ENCODE measurements around the gene CPEB1. TPM values are rescaled to one million over a fixed set of nuclear protein-coding genes. Genes with fewer than 3 reads are reported as not detected.
"Not testable (repeated sequence)": the region's sequence is repeated elsewhere in the genome, so short reads cannot be mapped to it uniquely, and the experiment has no call there.

CPEB1 gene
- total RNA-seq, 1 donor from 2014 or later: 0.72 TPM

GRCh38 chr15:82505842-82506241 lies 141.3 kb downstream of the CPEB1 start:
- not testable (repeated sequence) for H3K4me1 Mint-ChIP-seq; DNase-seq (ENCODE audit: low read depth, low spot score); H3K27ac Mint-ChIP-seq (ENCODE audit: unreplicated experiment); H3K9me3 Mint-ChIP-seq; H3K27me3 Mint-ChIP-seq (ENCODE audit: low read depth); H3K4me3 Mint-ChIP-seq; H3K36me3 Mint-ChIP-seq (ENCODE audit: low read depth)

GRCh38 chr15:82504074-82504473 lies 143.1 kb downstream of the CPEB1 start:
- H3K9me3 Mint-ChIP-seq; H3K27me3 Mint-ChIP-seq (ENCODE audit: low read depth); DNase-seq (ENCODE audit: low read depth, low spot score); H3K36me3 Mint-ChIP-seq (ENCODE audit: low read depth); H3K4me1 Mint-ChIP-seq; H3K4me3 Mint-ChIP-seq; H3K27ac Mint-ChIP-seq (ENCODE audit: unreplicated experiment): not testable (repeated sequence)

GRCh38 chr15:82502700-82503339 lies 144.3 kb downstream of the CPEB1 start:
- H3K4me3 Mint-ChIP-seq; H3K9me3 Mint-ChIP-seq; H3K4me1 Mint-ChIP-seq; DNase-seq (ENCODE audit: low read depth, low spot score); H3K27ac Mint-ChIP-seq (ENCODE audit: unreplicated experiment); H3K36me3 Mint-ChIP-seq (ENCODE audit: low read depth); H3K27me3 Mint-ChIP-seq (ENCODE audit: low read depth): not testable (repeated sequence)
- peak; percentile 44 for TF ChIP-seq CTCF (conservative IDR thresholded peaks at IDR 0.05)

GRCh38 chr15:82500772-82501171 lies 146.4 kb downstream of the CPEB1 start:
- H3K4me1 Mint-ChIP-seq; DNase-seq (ENCODE audit: low read depth, low spot score); H3K9me3 Mint-ChIP-seq; H3K36me3 Mint-ChIP-seq (ENCODE audit: low read depth); H3K4me3 Mint-ChIP-seq; H3K27me3 Mint-ChIP-seq (ENCODE audit: low read depth); H3K27ac Mint-ChIP-seq (ENCODE audit: unreplicated experiment): not testable (repeated sequence)

- H3K4me3 Mint-ChIP-seq; DNase-seq (ENCODE audit: low read depth, low spot score); H3K27ac Mint-ChIP-seq (ENCODE audit: unreplicated experiment); H3K36me3 Mint-ChIP-seq (ENCODE audit: low read depth); H3K4me1 Mint-ChIP-seq; H3K9me3 Mint-ChIP-seq; H3K27me3 Mint-ChIP-seq (ENCODE audit: low read depth): not testable (repeated sequence)
These were observed 149.2 kb downstream of the CPEB1 start for GRCh38 chr15:82497978-82498377.

Other genes starting within 250 kb of the CPEB1 start
- 6.4 and 6.6 TPM in 2 replicates for gene GOLGA6L9, start 217.5 kb downstream of the CPEB1 start, total RNA-seq
- gene RPS17, start 106.9 kb downstream of the CPEB1 start, total RNA-seq: 2,069 and 2,072 TPM in 2 replicates
- gene AP3B2, start 62.5 kb upstream of the CPEB1 start, total RNA-seq: 17.4 and 20.0 TPM in 2 replicates
- 0.05 TPM in 1 of 2 replicates, not detected in the other for gene FSD2, start 158.7 kb upstream of the CPEB1 start, total RNA-seq
- gene WHAMM, start 162.3 kb upstream of the CPEB1 start, total RNA-seq: 5.8 and 6.3 TPM in 2 replicates